ENCODE data around the gene GAREM2.

Gene GAREM2

GRCh38 chr2:26217720-26218119, 44.8 kb downstream of the GAREM2 start:
- Histone ChIP-seq H3K4me1 (ENCODE audit: control insufficient read depth, low read depth, low read length) (no peaks in the 10 kb centered on the region), H3K23ac (ENCODE audit: low read length) (no peak overlapping the region), H2AK5ac (ENCODE audit: low read length) (no peak overlapping the region), H3K27ac (ENCODE audit: low read depth, low read length) (no peak overlapping the region), H3K18ac (ENCODE audit: low read length) (no peak overlapping the region), H2BK15ac (replicated peaks; ENCODE audit: low read depth) (no peak overlapping the region), H3K36me3 (ENCODE audit: control insufficient read depth, insufficient read depth, low read length) (peaks cover 5% of the 10 kb centered on the region), H3K56ac (ENCODE audit: low read length) (no peak overlapping the region), H4K5ac (ENCODE audit: low read length) (no peak overlapping the region), H3K4ac (ENCODE audit: low read depth, low read length) (no peak overlapping the region), H4K8ac (ENCODE audit: low read depth, low read length) (no peak overlapping the region), H3K9ac (ENCODE audit: low read length) (no peak overlapping the region), H2BK5ac (ENCODE audit: low read length) (no peak overlapping the region), H3K4me2 (ENCODE audit: low read length) (no peak overlapping the region), H3K79me2 (ENCODE audit: control insufficient read depth, insufficient read depth, low read length) (no peaks in the 10 kb centered on the region), H3K79me1 (ENCODE audit: low read length) (no peaks in the 10 kb centered on the region), H2BK120ac (ENCODE audit: low read depth, low read length) (no peak overlapping the region), H3K27me3 (ENCODE audit: insufficient read depth, low read length, poor library complexity) (no peaks in the 10 kb centered on the region), H3K4me3 (ENCODE audit: low read length) (no peak overlapping the region)
- WGBS (ENCODE audit: extremely low coverage, insufficient coverage, low lambda C conversion rate), result no CpG with 5 or more reads among the region's 6 CpGs
- no peak for DNase-seq

GRCh38 chr2:26223018-26223417, 50.1 kb downstream of the GAREM2 start:
- no peak overlapping the region for H3K56ac ChIP-seq (ENCODE audit: low read length)
- no peaks in the 10 kb centered on the region for H3K79me2 ChIP-seq (ENCODE audit: control insufficient read depth, insufficient read depth, low read length)
- H3K36me3 ChIP-seq (ENCODE audit: control insufficient read depth, insufficient read depth, low read length), result peaks cover 2% of the 10 kb centered on the region
- H3K23ac ChIP-seq (ENCODE audit: low read length), result no peak overlapping the region
- H3K4ac ChIP-seq (ENCODE audit: low read depth, low read length), result no peak overlapping the region
- H3K4me3 ChIP-seq (ENCODE audit: low read length), result no peak overlapping the region
- H3K4me2 ChIP-seq (ENCODE audit: low read length), result no peak overlapping the region
- H3K4me1 ChIP-seq (ENCODE audit: control insufficient read depth, low read depth, low read length), result no peaks in the 10 kb centered on the region
- no peak overlapping the region for H4K8ac ChIP-seq (ENCODE audit: low read depth, low read length)
- no peak overlapping the region for H3K9ac ChIP-seq (ENCODE audit: low read length)
- no peak for DNase-seq
- no CpG with 5 or more reads among the region's 1 CpG for WGBS (ENCODE audit: extremely low coverage, insufficient coverage, low lambda C conversion rate)
- H2BK15ac ChIP-seq (replicated peaks; ENCODE audit: low read depth), result no peak overlapping the region
- H3K18ac ChIP-seq (ENCODE audit: low read length), result no peak overlapping the region
- no peak overlapping the region for H2BK120ac ChIP-seq (ENCODE audit: low read depth, low read length)
- H2BK5ac ChIP-seq (ENCODE audit: low read length), result no peak overlapping the region
- H4K5ac ChIP-seq (ENCODE audit: low read length), result no peak overlapping the region
- H3K27me3 ChIP-seq (ENCODE audit: insufficient read depth, low read length, poor library complexity), result no peaks in the 10 kb centered on the region
- H2AK5ac ChIP-seq (ENCODE audit: low read length), result no peak overlapping the region
- no peaks in the 10 kb centered on the region for H3K79me1 ChIP-seq (ENCODE audit: low read length)
- H3K27ac ChIP-seq (ENCODE audit: low read depth, low read length), result no peak overlapping the region

- Histone ChIP-seq H3K4ac (ENCODE audit: low read depth, low read length) (no peak overlapping the region), H3K79me1 (ENCODE audit: low read length) (no peaks in the 10 kb centered on the region), H3K4me2 (ENCODE audit: low read length) (no peak overlapping the region), H4K8ac (ENCODE audit: low read depth, low read length) (no peak overlapping the region), H3K18ac (ENCODE audit: low read length) (no peak overlapping the region), H3K36me3 (ENCODE audit: control insufficient read depth, insufficient read depth, low read length) (peaks cover 2% of the 10 kb centered on the region), H3K4me1 (ENCODE audit: control insufficient read depth, low read depth, low read length) (no peaks in the 10 kb centered on the region), H3K27me3 (ENCODE audit: insufficient read depth, low read length, poor library complexity) (no peaks in the 10 kb centered on the region), H3K79me2 (ENCODE audit: control insufficient read depth, insufficient read depth, low read length) (no peaks in the 10 kb centered on the region), H3K9ac (ENCODE audit: low read length) (no peak overlapping the region), H4K5ac (ENCODE audit: low read length) (no peak overlapping the region), H2BK15ac (replicated peaks; ENCODE audit: low read depth) (no peak overlapping the region), H3K27ac (ENCODE audit: low read depth, low read length) (no peak overlapping the region), H2BK5ac (ENCODE audit: low read length) (no peak overlapping the region), H2AK5ac (ENCODE audit: low read length) (no peak overlapping the region), H2BK120ac (ENCODE audit: low read depth, low read length) (no peak overlapping the region), H3K4me3 (ENCODE audit: low read length) (no peak overlapping the region), H3K56ac (ENCODE audit: low read length) (no peak overlapping the region), H3K23ac (ENCODE audit: low read length) (no peak overlapping the region)
- DNase-seq, result no peak
- no CpG with 5 or more reads among the region's 2 CpGs for WGBS (ENCODE audit: extremely low coverage, insufficient coverage, low lambda C conversion rate)
Observed at GRCh38 chr2:26224095-26224494, 51.2 kb downstream of the GAREM2 start.

GRCh38 chr2:26229595-26229994, 56.7 kb downstream of the GAREM2 start:
- no peak overlapping the region for H2BK15ac ChIP-seq (replicated peaks; ENCODE audit: low read depth)
- peaks cover 6% of the 10 kb centered on the region for H3K36me3 ChIP-seq (ENCODE audit: control insufficient read depth, insufficient read depth, low read length)

GRCh38 chr2:26230806-26231205, 57.9 kb downstream of the GAREM2 start:
- peaks cover 6% of the 10 kb centered on the region for H3K36me3 ChIP-seq (ENCODE audit: control insufficient read depth, insufficient read depth, low read length)
- WGBS (ENCODE audit: extremely low coverage, insufficient coverage, low lambda C conversion rate), result no CpG with 5 or more reads among the region's 2 CpGs

More at GRCh38 chr2:26229595-26229994, 56.7 kb downstream of the GAREM2 start:
- H3K56ac ChIP-seq (ENCODE audit: low read length), result no peak overlapping the region
- H2BK120ac ChIP-seq (ENCODE audit: low read depth, low read length), result no peak overlapping the region
- H3K4me1 ChIP-seq (ENCODE audit: control insufficient read depth, low read depth, low read length), result no peaks in the 10 kb centered on the region
- no peak overlapping the region for H4K8ac ChIP-seq (ENCODE audit: low read depth, low read length)
- no peak overlapping the region for H3K4me2 ChIP-seq (ENCODE audit: low read length)
- no peak overlapping the region for H4K5ac ChIP-seq (ENCODE audit: low read length)
- no peaks in the 10 kb centered on the region for H3K27me3 ChIP-seq (ENCODE audit: insufficient read depth, low read length, poor library complexity)
- H2BK5ac ChIP-seq (ENCODE audit: low read length), result no peak overlapping the region
- H3K4ac ChIP-seq (ENCODE audit: low read depth, low read length), result no peak overlapping the region
- H3K27ac ChIP-seq (ENCODE audit: low read depth, low read length), result no peak overlapping the region
- no peak for DNase-seq
- no CpG with 5 or more reads among the region's 3 CpGs for WGBS (ENCODE audit: extremely low coverage, insufficient coverage, low lambda C conversion rate)
- no peak overlapping the region for H3K18ac ChIP-seq (ENCODE audit: low read length)
- H3K4me3 ChIP-seq (ENCODE audit: low read length), result no peak overlapping the region
- no peaks in the 10 kb centered on the region for H3K79me1 ChIP-seq (ENCODE audit: low read length)
- no peak overlapping the region for H3K9ac ChIP-seq (ENCODE audit: low read length)
- H3K23ac ChIP-seq (ENCODE audit: low read length), result no peak overlapping the region
- no peak overlapping the region for H2AK5ac ChIP-seq (ENCODE audit: low read length)
- no peaks in the 10 kb centered on the region for H3K79me2 ChIP-seq (ENCODE audit: control insufficient read depth, insufficient read depth, low read length)

GRCh38 chr2:26235089-26235488, 62.2 kb downstream of the GAREM2 start:
- Histone ChIP-seq H3K4me2 (ENCODE audit: low read length) (no peak overlapping the region), H4K8ac (ENCODE audit: low read depth, low read length) (no peak overlapping the region), H3K18ac (ENCODE audit: low read length) (no peak overlapping the region), H3K9ac (ENCODE audit: low read length) (no peak overlapping the region), H2AK5ac (ENCODE audit: low read length) (no peak overlapping the region), H3K23ac (ENCODE audit: low read length) (no peak overlapping the region), H3K27ac (ENCODE audit: low read depth, low read length) (no peak overlapping the region), H3K56ac (ENCODE audit: low read length) (no peak overlapping the region), H4K5ac (ENCODE audit: low read length) (no peak overlapping the region), H3K79me2 (ENCODE audit: control insufficient read depth, insufficient read depth, low read length) (peaks cover 10% of the 10 kb centered on the region), H2BK120ac (ENCODE audit: low read depth, low read length) (no peak overlapping the region), H2BK15ac (replicated peaks; ENCODE audit: low read depth) (no peak overlapping the region), H3K36me3 (ENCODE audit: control insufficient read depth, insufficient read depth, low read length) (peaks cover 6% of the 10 kb centered on the region), H3K4me3 (ENCODE audit: low read length) (no peak overlapping the region), H3K27me3 (ENCODE audit: insufficient read depth, low read length, poor library complexity) (no peaks in the 10 kb centered on the region), H3K4me1 (ENCODE audit: control insufficient read depth, low read depth, low read length) (no peaks in the 10 kb centered on the region), H2BK5ac (ENCODE audit: low read length) (no peak overlapping the region), H3K4ac (ENCODE audit: low read depth, low read length) (no peak overlapping the region), H3K79me1 (ENCODE audit: low read length) (peaks cover 9% of the 10 kb centered on the region)
- WGBS (ENCODE audit: extremely low coverage, insufficient coverage, low lambda C conversion rate), result no CpG with 5 or more reads among the region's 9 CpGs
- DNase-seq, result no peak

More at GRCh38 chr2:26230806-26231205, 57.9 kb downstream of the GAREM2 start:
- Histone ChIP-seq H3K79me2 (ENCODE audit: control insufficient read depth, insufficient read depth, low read length) (no peaks in the 10 kb centered on the region), H3K23ac (ENCODE audit: low read length) (no peak overlapping the region), H3K9ac (ENCODE audit: low read length) (no peak overlapping the region), H3K18ac (ENCODE audit: low read length) (no peak overlapping the region), H3K27ac (ENCODE audit: low read depth, low read length) (no peak overlapping the region), H3K79me1 (ENCODE audit: low read length) (no peaks in the 10 kb centered on the region), H2AK5ac (ENCODE audit: low read length) (no peak overlapping the region), H3K56ac (ENCODE audit: low read length) (no peak overlapping the region), H2BK5ac (ENCODE audit: low read length) (no peak overlapping the region), H3K4me3 (ENCODE audit: low read length) (no peak overlapping the region), H4K8ac (ENCODE audit: low read depth, low read length) (no peak overlapping the region), H3K4me2 (ENCODE audit: low read length) (no peak overlapping the region), H4K5ac (ENCODE audit: low read length) (no peak overlapping the region), H3K27me3 (ENCODE audit: insufficient read depth, low read length, poor library complexity) (no peaks in the 10 kb centered on the region), H3K4me1 (ENCODE audit: control insufficient read depth, low read depth, low read length) (no peaks in the 10 kb centered on the region), H3K4ac (ENCODE audit: low read depth, low read length) (no peak overlapping the region), H2BK120ac (ENCODE audit: low read depth, low read length) (no peak overlapping the region), H2BK15ac (replicated peaks; ENCODE audit: low read depth) (no peak overlapping the region)
- DNase-seq, result no peak

All from mesendoderm (in vitro differentiated cells).